Activated CD8-positive, alpha-beta memory T cell treated with anti-CD3 and anti-CD28 coated beads for 24 hours (primary cell): ENCODE results near the gene CEACAM19.
"Not testable (repeated sequence)": the region's sequence is repeated elsewhere in the genome, so short reads cannot be mapped to it uniquely, and the experiment has no call there.

Experiments used
- DNase-seq: peaks from one replicate; pipeline ENCODE4 v3.0.0-alpha.2; 2020

CEACAM19 gene

GRCh38 chr19:44646049-44646416 is 25.2 kb upstream of the CEACAM19 start:
- DNase-seq, result no peak

- DNase-seq, result no peak
These were observed 24.1 kb upstream of the CEACAM19 start for GRCh38 chr19:44647144-44647543.

GRCh38 chr19:44648631-44649251 is 22.5 kb upstream of the CEACAM19 start:
- no peak for DNase-seq

- DNase-seq, result no peak
These were observed 21.6 kb upstream of the CEACAM19 start for GRCh38 chr19:44649578-44650145.

- no peak for DNase-seq
These were observed 17.9 kb upstream of the CEACAM19 start for GRCh38 chr19:44653343-44653742.

GRCh38 chr19:44653977-44654774 is 17.1 kb upstream of the CEACAM19 start:
- peak; percentile 78 for DNase-seq

- peak; percentile 88 for DNase-seq
These were observed 13.9 kb upstream of the CEACAM19 start for GRCh38 chr19:44657211-44657921.

GRCh38 chr19:44658069-44658733 is 13.1 kb upstream of the CEACAM19 start:
- no peak for DNase-seq

- DNase-seq, result no peak
These were observed 11.2 kb upstream of the CEACAM19 start for GRCh38 chr19:44660081-44660480.

GRCh38 chr19:44661205-44661604 is 10.1 kb upstream of the CEACAM19 start:
- DNase-seq, result no peak

- no peak for DNase-seq
These were observed 9.4 kb upstream of the CEACAM19 start for GRCh38 chr19:44661904-44662303.

- DNase-seq, result no peak
These were observed 8.4 kb upstream of the CEACAM19 start for GRCh38 chr19:44662691-44663385.

GRCh38 chr19:44663996-44664395 is 7.3 kb upstream of the CEACAM19 start:
- DNase-seq, result no peak

GRCh38 chr19:44664976-44665375 is 6.3 kb upstream of the CEACAM19 start:
- DNase-seq, result no peak

- DNase-seq, result no peak
These were observed 4.3 kb upstream of the CEACAM19 start for GRCh38 chr19:44666852-44667556.

GRCh38 chr19:44668985-44669764 is 2.1 kb upstream of the CEACAM19 start:
- no peak for DNase-seq

- DNase-seq, result not testable (repeated sequence)
These were observed 1.3 kb upstream of the CEACAM19 start for GRCh38 chr19:44670027-44670426.

GRCh38 chr19:44672226-44672625 is 944 bp downstream of the CEACAM19 start:
- DNase-seq, result no peak

- DNase-seq, result no peak
These were observed 2.2 kb downstream of the CEACAM19 start for GRCh38 chr19:44673510-44673909.

GRCh38 chr19:44675521-44675920 is 4.2 kb downstream of the CEACAM19 start:
- DNase-seq, result no peak
